Osteocyte (in vitro differentiated cells): Measurements from ENCODE around the gene CADPS. TPM values are rescaled to one million over a fixed set of nuclear protein-coding genes. Genes with fewer than 3 reads are reported as not detected.

Source experiments
- DNase-seq: peaks from one replicate; pipeline ENCODE4 v3.0.0; 2021; ENCODE audit warnings: mixed read lengths; ENCODE audit not compliant: unreplicated experiment; ENCODE audit errors: extremely low spot score
- H3K27ac Mint-ChIP-seq: one replicate; pipeline ENCODE4 v1.8.0; 2021; ENCODE audit warnings: mild to moderate bottlenecking, mixed read lengths; ENCODE audit not compliant: unreplicated experiment
- H3K27me3 Mint-ChIP-seq: one replicate; pipeline ENCODE4 v1.8.0; 2021; ENCODE audit warnings: mixed read lengths; ENCODE audit not compliant: unreplicated experiment
- H3K36me3 Mint-ChIP-seq: one replicate; pipeline ENCODE4 v1.8.0; 2021; ENCODE audit warnings: mixed read lengths; ENCODE audit not compliant: unreplicated experiment
- H3K4me1 Mint-ChIP-seq: one replicate; pipeline ENCODE4 v1.8.0; 2021; ENCODE audit warnings: mixed read lengths; ENCODE audit not compliant: unreplicated experiment
- H3K4me3 Mint-ChIP-seq: one replicate; pipeline ENCODE4 v1.8.0; 2021; ENCODE audit warnings: mild to moderate bottlenecking, moderate library complexity, mixed read lengths; ENCODE audit not compliant: unreplicated experiment
- H3K9me3 Mint-ChIP-seq: one replicate; pipeline ENCODE4 v1.8.0; 2021; ENCODE audit warnings: mixed read lengths; ENCODE audit not compliant: unreplicated experiment
- total RNA-seq: library from RNA; stranded (reverse); gene quantifications from 2 replicates; pipeline ENCODE4 v1.2.1, GENCODE V29; 2021
- TF ChIP-seq, protein P1 (sequence below): fragments of 200-600 bp; sonication (generic); IDR thresholded peaks from 2 replicates; pipeline ENCODE4 v1.5.0; 2021; ENCODE audit warnings: antibody characterized with exemption, mild to moderate bottlenecking, moderate library complexity

The CADPS gene
- total RNA-seq, 1 donor from 2014 or later: not detected

DNA sequence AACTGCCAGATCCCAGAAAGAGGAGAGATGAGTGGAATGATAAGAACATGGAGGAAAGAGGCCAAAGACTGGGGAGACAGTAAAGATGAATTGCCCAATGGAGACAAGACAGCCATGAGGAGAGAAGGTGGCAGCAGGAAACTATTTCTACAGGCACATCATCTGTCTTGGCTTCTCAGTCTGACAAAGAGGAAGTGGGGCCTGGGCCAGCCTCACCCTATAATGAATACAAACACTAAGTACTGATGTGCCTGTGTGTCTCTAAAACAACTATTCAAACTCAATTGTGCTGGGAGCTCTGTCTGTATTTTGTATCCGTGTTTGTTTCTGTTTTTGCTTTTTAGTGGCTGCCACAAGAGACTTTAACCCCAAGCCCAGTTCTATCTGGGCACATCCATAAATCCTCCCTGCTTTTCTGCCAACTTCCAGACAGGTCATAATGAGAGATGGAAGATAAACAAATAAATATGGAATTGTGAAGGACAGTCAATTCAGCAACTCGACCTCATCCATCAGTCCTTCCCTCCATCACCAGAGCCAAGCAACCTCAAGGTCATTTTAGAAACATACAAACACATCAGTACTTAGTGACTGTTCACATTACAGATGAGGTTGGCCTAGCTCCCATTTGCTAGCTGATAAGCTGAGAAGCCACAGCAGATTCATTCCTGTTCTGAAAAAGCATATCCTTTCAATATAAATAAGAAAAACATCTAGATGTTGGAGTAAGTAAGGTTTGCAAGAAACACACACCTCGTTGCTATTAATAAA is 116.7 kb downstream of the CADPS start:
- H3K4me1 Mint-ChIP-seq: no peaks in the 10 kb centered on the region
- TF ChIP-seq, protein P1, sequence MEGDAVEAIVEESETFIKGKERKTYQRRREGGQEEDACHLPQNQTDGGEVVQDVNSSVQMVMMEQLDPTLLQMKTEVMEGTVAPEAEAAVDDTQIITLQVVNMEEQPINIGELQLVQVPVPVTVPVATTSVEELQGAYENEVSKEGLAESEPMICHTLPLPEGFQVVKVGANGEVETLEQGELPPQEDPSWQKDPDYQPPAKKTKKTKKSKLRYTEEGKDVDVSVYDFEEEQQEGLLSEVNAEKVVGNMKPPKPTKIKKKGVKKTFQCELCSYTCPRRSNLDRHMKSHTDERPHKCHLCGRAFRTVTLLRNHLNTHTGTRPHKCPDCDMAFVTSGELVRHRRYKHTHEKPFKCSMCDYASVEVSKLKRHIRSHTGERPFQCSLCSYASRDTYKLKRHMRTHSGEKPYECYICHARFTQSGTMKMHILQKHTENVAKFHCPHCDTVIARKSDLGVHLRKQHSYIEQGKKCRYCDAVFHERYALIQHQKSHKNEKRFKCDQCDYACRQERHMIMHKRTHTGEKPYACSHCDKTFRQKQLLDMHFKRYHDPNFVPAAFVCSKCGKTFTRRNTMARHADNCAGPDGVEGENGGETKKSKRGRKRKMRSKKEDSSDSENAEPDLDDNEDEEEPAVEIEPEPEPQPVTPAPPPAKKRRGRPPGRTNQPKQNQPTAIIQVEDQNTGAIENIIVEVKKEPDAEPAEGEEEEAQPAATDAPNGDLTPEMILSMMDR: no peak
- no peaks in the 10 kb centered on the region for H3K9me3 Mint-ChIP-seq
- H3K4me3 Mint-ChIP-seq: no peak overlapping the region
- no peak for DNase-seq
- no peaks in the 10 kb centered on the region for H3K36me3 Mint-ChIP-seq
- no peak overlapping the region for H3K27ac Mint-ChIP-seq
- H3K27me3 Mint-ChIP-seq: no peaks in the 10 kb centered on the region

DNA sequence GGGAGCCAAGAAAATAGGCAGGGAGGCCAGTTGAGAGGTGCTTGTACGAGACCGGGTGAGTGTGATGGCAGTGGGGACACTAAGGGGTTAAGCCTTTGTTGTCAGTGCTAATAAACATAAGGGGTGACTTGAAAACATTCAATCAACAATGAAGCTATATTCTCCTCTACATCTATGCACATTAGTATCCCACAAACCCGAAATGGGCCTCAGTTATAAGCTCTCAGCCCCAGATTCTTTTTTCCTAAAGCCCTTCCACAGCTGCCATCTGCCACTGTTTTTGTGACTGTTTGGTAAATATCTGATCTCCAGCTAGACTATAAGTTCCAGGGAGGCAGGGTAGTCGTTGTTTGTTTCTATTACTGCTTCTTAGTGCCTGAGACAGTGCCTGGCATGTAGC is 118.2 kb downstream of the CADPS start:
- H3K27ac Mint-ChIP-seq: no peak overlapping the region
- H3K4me1 Mint-ChIP-seq: no peaks in the 10 kb centered on the region
- no peaks in the 10 kb centered on the region for H3K9me3 Mint-ChIP-seq
- DNase-seq: no peak
- no peak overlapping the region for H3K4me3 Mint-ChIP-seq
- no peaks in the 10 kb centered on the region for H3K27me3 Mint-ChIP-seq
- TF ChIP-seq, protein P1: no peak
- no peaks in the 10 kb centered on the region for H3K36me3 Mint-ChIP-seq

DNA sequence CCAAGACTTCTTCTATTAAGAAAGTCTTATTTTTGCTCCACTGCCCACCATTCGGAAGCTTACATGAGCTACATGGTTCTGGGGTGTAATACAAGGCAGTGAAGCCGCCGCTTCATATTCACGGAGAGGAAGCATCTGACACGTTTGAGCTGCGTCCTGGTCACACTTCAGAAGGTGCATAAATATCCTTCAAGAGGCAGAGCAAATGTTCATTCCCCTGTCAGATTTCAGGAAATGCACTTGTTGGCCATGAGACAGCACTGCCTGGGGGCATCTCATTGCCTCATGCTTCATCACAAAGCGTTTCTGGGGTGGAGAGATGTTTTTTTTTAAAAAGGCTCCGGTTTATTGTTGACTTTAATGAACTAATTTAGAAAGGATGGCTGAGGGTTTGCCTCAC is 119.9 kb downstream of the CADPS start:
- no peak for DNase-seq
- Mint-ChIP-seq H3K4me3 (no peak overlapping the region), H3K27ac (no peak overlapping the region), H3K27me3 (no peaks in the 10 kb centered on the region), H3K4me1 (no peaks in the 10 kb centered on the region), H3K36me3 (no peaks in the 10 kb centered on the region), H3K9me3 (no peaks in the 10 kb centered on the region)
- TF ChIP-seq, protein P1: no peak

DNA sequence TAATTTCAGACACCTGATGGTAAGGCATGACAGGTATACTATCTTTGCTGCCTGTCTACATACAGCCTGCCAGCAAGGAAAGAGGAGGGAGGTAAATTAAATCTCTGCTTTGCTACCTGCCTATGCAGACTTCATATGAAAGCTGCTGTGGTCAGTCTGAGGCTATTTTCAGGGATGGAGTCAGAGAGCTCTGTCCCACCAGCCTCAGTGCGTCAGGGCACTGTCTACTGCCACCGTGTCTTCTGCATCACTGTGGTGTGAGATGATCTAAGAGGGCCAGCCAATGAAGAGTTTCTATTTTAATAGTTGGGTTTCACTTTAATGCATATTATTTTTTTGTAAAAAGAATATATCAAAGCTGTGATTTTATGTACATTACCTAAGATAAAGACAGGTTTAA is 125.6 kb downstream of the CADPS start:
- Mint-ChIP-seq H3K36me3 (no peaks in the 10 kb centered on the region), H3K27ac (no peak overlapping the region), H3K27me3 (no peaks in the 10 kb centered on the region), H3K4me3 (no peak overlapping the region), H3K9me3 (no peaks in the 10 kb centered on the region), H3K4me1 (no peaks in the 10 kb centered on the region)
- DNase-seq: no peak
- TF ChIP-seq, protein P1: no peak

DNA sequence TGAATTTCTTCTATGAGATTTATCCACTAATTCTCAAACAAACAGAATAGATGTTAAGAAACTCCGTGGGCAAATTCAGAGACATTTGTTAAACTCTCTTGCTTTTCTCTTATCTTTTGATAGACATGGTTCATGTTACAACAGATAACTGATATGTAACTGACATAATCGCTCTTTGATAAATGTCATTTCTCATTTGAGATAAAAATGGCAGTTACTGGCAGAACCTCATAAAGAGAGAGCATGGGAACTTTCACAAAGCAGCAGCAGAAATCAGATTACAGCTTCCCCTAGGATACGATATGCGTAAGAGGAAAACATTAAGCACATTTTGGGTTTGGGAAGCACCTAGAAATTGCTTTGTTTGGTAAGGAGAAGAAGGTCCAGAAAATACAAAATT is 126.1 kb downstream of the CADPS start:
- H3K27me3 Mint-ChIP-seq: no peaks in the 10 kb centered on the region
- H3K4me1 Mint-ChIP-seq: no peaks in the 10 kb centered on the region
- TF ChIP-seq, protein P1: no peak
- H3K4me3 Mint-ChIP-seq: no peak overlapping the region
- no peak overlapping the region for H3K27ac Mint-ChIP-seq
- no peak for DNase-seq
- H3K9me3 Mint-ChIP-seq: no peaks in the 10 kb centered on the region
- no peaks in the 10 kb centered on the region for H3K36me3 Mint-ChIP-seq
